ENCODE measurements around the gene RBM33.
"Not testable (repeated sequence)": the region's sequence is repeated elsewhere in the genome, so short reads cannot be mapped to it uniquely, and the experiment has no call there.

Gene RBM33

GRCh38 chr7:155688237-155688636, 43.8 kb downstream of the RBM33 start:
- not testable (repeated sequence) for DNase-seq (ENCODE audit: low read depth in 2 of 2)

GRCh38 chr7:155690655-155691054, 46.2 kb downstream of the RBM33 start:
- DNase-seq (ENCODE audit: low read depth in 2 of 2), result not testable (repeated sequence)

GRCh38 chr7:155692317-155692716, 47.9 kb downstream of the RBM33 start:
- no peak for DNase-seq (ENCODE audit: low read depth in 2 of 2)

- no peak for DNase-seq (ENCODE audit: low read depth in 2 of 2)
Observed at GRCh38 chr7:155693826-155694225, 49.4 kb downstream of the RBM33 start.

- no peak for DNase-seq (ENCODE audit: low read depth in 2 of 2)
Observed at GRCh38 chr7:155694851-155695250, 50.4 kb downstream of the RBM33 start.

GRCh38 chr7:155696747-155697146, 52.3 kb downstream of the RBM33 start:
- no peak for DNase-seq (ENCODE audit: low read depth in 2 of 2)

GRCh38 chr7:155698633-155699032, 54.2 kb downstream of the RBM33 start:
- no peak for DNase-seq (ENCODE audit: low read depth in 2 of 2)

- no peak for DNase-seq (ENCODE audit: low read depth in 2 of 2)
Observed at GRCh38 chr7:155699180-155699579, 54.7 kb downstream of the RBM33 start.

GRCh38 chr7:155700847-155701246, 56.4 kb downstream of the RBM33 start:
- DNase-seq (ENCODE audit: low read depth in 2 of 2), result no peak

GRCh38 chr7:155701972-155702544, 57.6 kb downstream of the RBM33 start:
- no peak for DNase-seq (ENCODE audit: low read depth in 2 of 2)

- no peak for DNase-seq (ENCODE audit: low read depth in 2 of 2)
Observed at GRCh38 chr7:155702616-155703015, 58.2 kb downstream of the RBM33 start.

GRCh38 chr7:155705623-155706360, 61.3 kb downstream of the RBM33 start:
- no peak for DNase-seq (ENCODE audit: low read depth in 2 of 2)

- no peak for DNase-seq (ENCODE audit: low read depth in 2 of 2)
Observed at GRCh38 chr7:155706376-155706775, 61.9 kb downstream of the RBM33 start.

- no peak for DNase-seq (ENCODE audit: low read depth in 2 of 2)
Observed at GRCh38 chr7:155709453-155709852, 65.0 kb downstream of the RBM33 start.

- DNase-seq (ENCODE audit: low read depth in 2 of 2), result no peak
Observed at GRCh38 chr7:155710031-155710430, 65.6 kb downstream of the RBM33 start.

- no peak for DNase-seq (ENCODE audit: low read depth in 2 of 2)
Observed at GRCh38 chr7:155710530-155710929, 66.1 kb downstream of the RBM33 start.

GRCh38 chr7:155711081-155711480, 66.6 kb downstream of the RBM33 start:
- DNase-seq (ENCODE audit: low read depth in 2 of 2), result no peak

GRCh38 chr7:155713384-155713783, 68.9 kb downstream of the RBM33 start:
- DNase-seq (ENCODE audit: low read depth in 2 of 2), result no peak

- DNase-seq (ENCODE audit: low read depth in 2 of 2), result no peak
Observed at GRCh38 chr7:155714702-155715101, 70.2 kb downstream of the RBM33 start.

- DNase-seq (ENCODE audit: low read depth in 2 of 2), result no peak
Observed at GRCh38 chr7:155715111-155715805, 70.8 kb downstream of the RBM33 start.

GRCh38 chr7:155717010-155717744, 72.7 kb downstream of the RBM33 start:
- DNase-seq (ENCODE audit: low read depth in 2 of 2), result no peak

- DNase-seq (ENCODE audit: low read depth in 2 of 2), result no peak
Observed at GRCh38 chr7:155721056-155721455, 76.6 kb downstream of the RBM33 start.

All from stimulated activated CD4-positive, alpha-beta T cell treated with anti-CD3 and anti-CD28 coated beads, Interleukin-4, amount 100 ng/mL, for 48 hours (primary cell).